Measurements from ENCODE around the gene SLC44A2.

Gene SLC44A2

GRCh38 chr19:10683582-10683981 is 58.2 kb downstream of the SLC44A2 start:
- DNase-seq = no peak

GRCh38 chr19:10685210-10685609 is 59.9 kb downstream of the SLC44A2 start:
- no peak for DNase-seq

- DNase-seq = no peak
These were observed 60.8 kb downstream of the SLC44A2 start for GRCh38 chr19:10686193-10686592.

- no peak for DNase-seq
These were observed 61.5 kb downstream of the SLC44A2 start for GRCh38 chr19:10686661-10687517.

GRCh38 chr19:10687518-10688288 is 62.4 kb downstream of the SLC44A2 start:
- DNase-seq = no peak

GRCh38 chr19:10688545-10689280 is 63.4 kb downstream of the SLC44A2 start:
- DNase-seq = no peak

- no peak for DNase-seq
These were observed 65.0 kb downstream of the SLC44A2 start for GRCh38 chr19:10690341-10690781.

- DNase-seq = no peak
These were observed 66.0 kb downstream of the SLC44A2 start for GRCh38 chr19:10691178-10691881.

- DNase-seq = no peak
These were observed 66.5 kb downstream of the SLC44A2 start for GRCh38 chr19:10691883-10692282.

- DNase-seq = no peak
These were observed 67.4 kb downstream of the SLC44A2 start for GRCh38 chr19:10692673-10693264.

Measured in CD4-positive, alpha-beta T cell treated with Interleukin-21 for 1 hour (primary cell).